Measurements from ENCODE around the gene PLPPR5. TPM values are rescaled to one million over a fixed set of nuclear protein-coding genes. Genes with fewer than 3 reads are reported as not detected.

Gene PLPPR5
- total RNA-seq, 1 donor from 2014 or later: 0.07 TPM

GRCh38 chr1:98906361-98906760, 98.3 kb downstream of the PLPPR5 start:
- Mint-ChIP-seq H3K27me3 (ENCODE audit: low read depth) (no peaks in the 10 kb centered on the region), H3K9me3 (no peaks in the 10 kb centered on the region), H3K4me1 (no peaks in the 10 kb centered on the region), H3K36me3 (ENCODE audit: low read depth) (no peaks in the 10 kb centered on the region), H3K27ac (ENCODE audit: unreplicated experiment) (no peak overlapping the region), H3K4me3 (no peak overlapping the region)
- no peak for DNase-seq (ENCODE audit: low read depth, low spot score)
- no peak for TF ChIP-seq CTCF (conservative IDR thresholded peaks at IDR 0.05)

DNA sequence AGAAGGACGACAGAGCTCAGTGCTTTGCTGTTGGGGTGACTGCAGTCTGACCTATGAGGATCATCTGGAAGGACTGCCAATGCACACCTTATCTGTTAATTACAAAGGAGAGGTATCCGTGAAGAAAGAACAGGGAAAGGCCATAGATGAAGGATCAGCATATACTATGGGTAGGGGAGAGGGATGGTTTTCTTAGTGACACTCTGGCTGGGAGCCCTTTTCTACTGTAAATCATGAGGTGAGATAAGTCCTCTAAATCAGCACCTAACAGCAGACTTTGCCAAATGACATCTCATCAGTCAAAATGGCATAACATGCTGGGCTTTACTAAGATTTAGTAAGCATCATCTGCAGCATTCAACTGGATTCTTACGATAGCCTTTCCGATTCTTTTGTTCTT, 100.0 kb downstream of the PLPPR5 start:
- H3K4me3 Mint-ChIP-seq: no peak overlapping the region
- DNase-seq (ENCODE audit: low read depth, low spot score): no peak
- H3K9me3 Mint-ChIP-seq: no peaks in the 10 kb centered on the region
- H3K27me3 Mint-ChIP-seq (ENCODE audit: low read depth): no peaks in the 10 kb centered on the region
- no peak for TF ChIP-seq CTCF (conservative IDR thresholded peaks at IDR 0.05)
- no peaks in the 10 kb centered on the region for H3K4me1 Mint-ChIP-seq
- H3K27ac Mint-ChIP-seq (ENCODE audit: unreplicated experiment): no peak overlapping the region
- no peaks in the 10 kb centered on the region for H3K36me3 Mint-ChIP-seq (ENCODE audit: low read depth)

- H3K27me3 Mint-ChIP-seq (ENCODE audit: low read depth): no peaks in the 10 kb centered on the region
- no peaks in the 10 kb centered on the region for H3K9me3 Mint-ChIP-seq
- H3K27ac Mint-ChIP-seq (ENCODE audit: unreplicated experiment): peak overlapping the region; percentile 46
- H3K36me3 Mint-ChIP-seq (ENCODE audit: low read depth): no peaks in the 10 kb centered on the region
- DNase-seq (ENCODE audit: low read depth, low spot score): no peak
- H3K4me3 Mint-ChIP-seq: no peak overlapping the region
- no peaks in the 10 kb centered on the region for H3K4me1 Mint-ChIP-seq
- no peak for TF ChIP-seq CTCF (conservative IDR thresholded peaks at IDR 0.05)
Observed at GRCh38 chr1:98903726-98904125, 100.9 kb downstream of the PLPPR5 start.

DNA sequence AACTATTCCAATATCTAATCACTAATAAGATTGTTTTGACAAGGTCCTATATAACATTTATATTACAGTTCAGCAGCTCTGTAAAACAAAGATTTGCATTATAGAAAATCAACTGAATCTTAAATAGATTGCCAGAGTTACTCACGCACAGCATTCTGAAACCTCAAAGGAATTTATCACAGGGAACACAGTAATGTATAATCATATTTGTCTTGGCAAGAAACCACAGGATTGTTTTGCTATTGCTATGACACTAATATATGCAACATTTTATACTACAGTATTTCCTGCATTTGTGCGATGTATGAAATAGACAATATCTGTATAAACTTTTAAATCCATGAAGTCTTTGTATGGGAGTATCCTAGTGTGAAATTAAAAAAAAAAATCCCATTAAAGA, 101.4 kb downstream of the PLPPR5 start:
- H3K27me3 Mint-ChIP-seq (ENCODE audit: low read depth): no peaks in the 10 kb centered on the region
- TF ChIP-seq CTCF (conservative IDR thresholded peaks at IDR 0.05): no peak

DNA sequence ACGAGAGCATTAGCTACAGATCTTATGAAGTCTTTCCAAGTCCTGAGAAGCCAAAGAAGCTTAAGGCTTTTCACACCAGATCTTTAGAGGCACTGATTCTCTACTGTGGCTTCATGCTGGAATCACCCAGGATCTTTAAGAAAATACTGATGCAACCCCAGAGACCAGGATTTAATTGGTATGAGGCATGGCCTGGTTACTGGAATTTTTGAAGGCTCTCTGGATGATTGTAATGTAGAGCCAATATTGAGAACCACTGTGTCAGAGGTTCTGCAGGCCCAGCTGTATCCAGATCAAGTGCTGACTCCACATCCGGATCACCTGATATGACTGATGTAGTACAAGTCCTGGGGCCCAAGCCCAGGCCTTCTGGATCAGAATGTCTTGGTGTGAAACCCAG, 105.7 kb downstream of the PLPPR5 start:
- Mint-ChIP-seq H3K4me3 (no peak overlapping the region), H3K4me1 (no peaks in the 10 kb centered on the region), H3K9me3 (peaks cover 4% of the 10 kb centered on the region), H3K36me3 (ENCODE audit: low read depth) (no peaks in the 10 kb centered on the region), H3K27me3 (ENCODE audit: low read depth) (no peaks in the 10 kb centered on the region), H3K27ac (ENCODE audit: unreplicated experiment) (no peak overlapping the region)
- no peak for TF ChIP-seq CTCF (conservative IDR thresholded peaks at IDR 0.05)
- DNase-seq (ENCODE audit: low read depth, low spot score): no peak

More for the DNA sequence above, 101.4 kb downstream of the PLPPR5 start:
- H3K36me3 Mint-ChIP-seq (ENCODE audit: low read depth): no peaks in the 10 kb centered on the region
- no peak overlapping the region for H3K27ac Mint-ChIP-seq (ENCODE audit: unreplicated experiment)
- H3K4me3 Mint-ChIP-seq: no peak overlapping the region
- H3K9me3 Mint-ChIP-seq: no peaks in the 10 kb centered on the region
- H3K4me1 Mint-ChIP-seq: no peaks in the 10 kb centered on the region
- no peak for DNase-seq (ENCODE audit: low read depth, low spot score)

GRCh38 chr1:98897479-98897878, 107.2 kb downstream of the PLPPR5 start:
- no peak for TF ChIP-seq CTCF (conservative IDR thresholded peaks at IDR 0.05)
- H3K4me1 Mint-ChIP-seq: no peaks in the 10 kb centered on the region
- no peaks in the 10 kb centered on the region for H3K36me3 Mint-ChIP-seq (ENCODE audit: low read depth)
- no peak overlapping the region for H3K27ac Mint-ChIP-seq (ENCODE audit: unreplicated experiment)
- H3K4me3 Mint-ChIP-seq: no peak overlapping the region
- no peaks in the 10 kb centered on the region for H3K27me3 Mint-ChIP-seq (ENCODE audit: low read depth)
- H3K9me3 Mint-ChIP-seq: peaks cover 4% of the 10 kb centered on the region
- DNase-seq (ENCODE audit: low read depth, low spot score): no peak
